NCI-H146 (cell line): ENCODE data around the gene GLIS2.

Experiments
- DNase-seq: peaks from one replicate; lab custom pipeline; 2025; lab: John Stamatoyannopoulos, UW

Gene GLIS2

DNA sequence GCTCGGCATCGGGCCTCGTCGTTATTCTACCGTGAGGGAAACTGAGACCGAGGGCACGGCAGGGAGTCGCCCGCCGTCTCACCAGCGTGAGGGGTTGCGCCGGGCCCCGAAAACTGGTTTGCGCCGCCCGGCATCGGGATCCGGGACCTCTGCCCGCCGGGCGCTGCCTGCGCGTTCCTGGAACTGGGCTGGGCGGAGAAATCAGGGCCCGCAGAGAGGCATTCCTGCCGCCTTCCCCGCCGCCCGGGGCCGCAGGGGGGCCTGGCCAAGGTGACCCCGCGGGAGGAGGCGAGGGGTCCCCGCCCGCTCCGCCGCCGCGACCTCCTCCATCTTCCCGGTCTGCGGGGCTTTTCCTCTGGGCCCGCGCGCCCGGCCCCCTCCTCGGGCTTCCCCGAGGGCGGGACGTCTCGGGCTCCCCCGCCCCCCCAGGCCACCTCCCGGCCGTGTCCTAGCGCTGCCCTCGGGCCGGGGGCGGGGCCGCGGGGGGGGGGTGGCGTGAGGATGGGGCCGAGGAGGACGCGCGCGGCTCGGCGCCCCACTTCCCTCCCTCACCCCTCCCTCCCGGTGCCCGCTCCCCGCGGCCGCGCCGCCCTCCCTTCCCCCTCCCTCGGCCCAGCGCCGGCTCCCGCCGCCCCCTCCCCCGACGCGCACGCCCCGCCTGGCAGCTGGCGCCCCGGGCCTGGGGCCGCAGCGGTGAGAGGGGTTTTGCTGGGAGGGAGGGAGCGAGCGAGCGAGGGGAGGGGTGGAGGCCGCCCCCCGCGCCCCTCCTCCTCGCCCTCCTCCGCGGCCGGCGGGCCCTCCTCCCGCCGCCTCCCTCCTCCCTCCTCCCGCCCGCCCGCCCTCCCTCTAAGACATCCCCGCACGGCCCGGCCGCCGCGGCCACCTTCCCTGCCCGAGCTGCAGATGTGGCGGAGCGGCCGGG is at the start of gene GLIS2:
TSS of gene GLIS2 (plus strand) at position 882 of the 922 bp plus-strand sequence. CDS start 16,214 bp downstream, outside the sequence.
- DNase-seq = peak; percentile 93

- no peak for DNase-seq
These were observed 49.5 kb upstream of the GLIS2 start for GRCh38 chr16:4266372-4266771.

DNA sequence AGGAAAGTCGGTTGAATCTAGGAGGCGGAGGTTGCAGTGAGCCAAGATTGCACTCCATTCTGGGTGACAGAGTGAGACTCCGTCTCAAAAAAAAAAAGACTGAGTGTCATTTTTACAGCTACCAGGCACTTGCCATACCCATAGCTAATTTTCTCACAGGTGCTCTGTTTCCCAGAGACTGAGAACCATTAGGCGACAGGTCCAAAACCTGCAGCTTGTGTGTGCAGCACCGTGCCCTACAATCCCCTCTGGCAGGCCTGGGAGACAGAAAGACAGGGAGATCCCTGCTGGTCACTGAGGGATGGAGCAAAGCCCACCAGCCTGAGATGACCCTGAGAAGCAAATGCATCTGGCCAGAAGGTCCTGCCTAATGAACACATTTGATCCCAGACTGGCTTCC is 45.8 kb upstream of the GLIS2 start:
- no peak for DNase-seq

GRCh38 chr16:4270595-4270994 is 45.3 kb upstream of the GLIS2 start:
- no peak for DNase-seq

DNA sequence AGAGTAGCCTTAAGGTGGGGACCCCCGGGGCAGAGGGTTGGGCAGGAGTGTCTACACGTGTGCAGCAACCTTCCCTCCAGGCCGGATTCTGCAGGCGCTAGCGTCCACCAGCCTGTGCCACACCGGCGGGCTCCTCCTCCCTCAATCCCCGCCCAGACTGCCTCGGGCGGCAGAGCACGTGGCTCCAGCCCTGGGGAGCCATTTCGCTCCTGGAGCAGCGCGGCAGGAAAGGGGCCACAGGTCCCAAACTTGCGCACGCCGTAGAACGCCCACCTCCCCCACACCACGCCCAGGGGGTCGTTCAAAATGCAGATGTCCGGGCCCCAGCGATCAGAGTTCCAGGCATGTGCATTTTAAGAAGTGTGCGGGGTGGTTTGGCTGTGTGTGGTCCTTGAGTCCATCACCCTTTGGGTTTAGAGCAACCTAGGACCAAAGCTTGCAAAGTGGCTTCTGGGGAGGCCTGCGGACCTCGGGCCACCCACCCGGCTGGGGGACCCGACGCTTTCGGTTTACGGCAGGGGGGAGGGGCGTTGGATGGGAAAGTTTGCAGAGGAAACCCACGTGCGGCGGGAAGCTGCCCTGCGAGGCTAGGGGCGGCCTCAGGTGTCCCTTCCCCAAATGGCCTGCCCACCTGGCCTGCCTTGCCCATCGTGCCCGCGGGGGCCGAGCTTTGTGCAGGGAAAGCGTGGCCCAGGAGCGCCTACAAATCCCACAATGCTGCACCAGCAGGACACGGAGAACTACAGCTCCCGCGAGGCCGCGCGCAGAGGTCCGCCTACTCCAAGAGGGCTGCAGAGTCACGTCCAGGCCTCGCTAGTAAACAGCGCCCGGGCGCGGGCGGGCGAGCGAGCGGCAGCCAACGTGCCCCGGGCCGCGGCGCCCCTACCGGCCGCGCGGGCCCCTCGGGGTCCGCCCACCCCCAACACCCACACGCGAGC is 44.4 kb upstream of the GLIS2 start:
- peak; percentile 97 for DNase-seq

GRCh38 chr16:4272114-4272956 is 43.5 kb upstream of the GLIS2 start:
- DNase-seq = peak; percentile 77

- peak; percentile 74 for DNase-seq
These were observed 42.0 kb upstream of the GLIS2 start for GRCh38 chr16:4273858-4274311.

DNA sequence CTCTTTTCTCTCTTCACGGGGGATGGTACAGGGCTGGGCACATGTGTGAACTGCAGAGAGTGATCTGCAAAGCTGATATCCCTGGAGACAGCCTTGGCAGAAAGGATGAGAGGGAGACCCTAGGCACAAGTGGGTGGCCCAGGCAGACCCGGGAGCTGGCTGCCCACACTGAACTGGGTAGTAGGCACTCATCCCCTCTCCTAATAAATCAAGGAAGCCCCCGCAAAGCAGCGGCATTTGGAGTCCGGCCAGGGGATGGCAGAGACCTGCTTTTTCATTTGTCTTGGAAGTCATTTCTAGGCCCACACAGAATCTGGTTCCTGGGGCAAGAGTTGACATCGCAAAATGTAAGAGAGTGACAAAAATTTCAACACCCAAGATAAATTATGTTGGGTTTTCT is 40.0 kb upstream of the GLIS2 start:
- DNase-seq = no peak

GRCh38 chr16:4277987-4278513 is 37.8 kb upstream of the GLIS2 start:
- DNase-seq = no peak

GRCh38 chr16:4280625-4281024 is 35.2 kb upstream of the GLIS2 start:
- DNase-seq = no peak

DNA sequence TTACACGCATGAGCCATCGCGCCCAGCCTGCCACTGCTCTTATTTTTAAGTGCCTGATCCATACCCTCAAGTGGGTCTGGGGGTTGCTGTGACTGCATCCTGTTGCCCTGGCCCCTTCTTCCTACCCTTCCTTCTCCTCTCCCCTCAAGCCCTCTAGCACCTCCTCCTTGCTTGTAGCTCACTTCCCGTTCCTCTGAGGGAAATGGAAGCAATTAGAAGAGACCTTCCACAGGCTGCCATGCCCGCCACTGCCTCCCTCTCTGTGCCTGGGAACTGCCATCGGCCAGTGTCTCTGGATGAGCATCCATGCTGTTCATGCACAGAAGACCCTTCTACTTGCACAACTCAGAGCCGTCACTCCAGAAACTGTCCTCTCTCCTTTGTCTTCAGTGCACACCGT is 32.4 kb upstream of the GLIS2 start:
- DNase-seq = no peak

DNA sequence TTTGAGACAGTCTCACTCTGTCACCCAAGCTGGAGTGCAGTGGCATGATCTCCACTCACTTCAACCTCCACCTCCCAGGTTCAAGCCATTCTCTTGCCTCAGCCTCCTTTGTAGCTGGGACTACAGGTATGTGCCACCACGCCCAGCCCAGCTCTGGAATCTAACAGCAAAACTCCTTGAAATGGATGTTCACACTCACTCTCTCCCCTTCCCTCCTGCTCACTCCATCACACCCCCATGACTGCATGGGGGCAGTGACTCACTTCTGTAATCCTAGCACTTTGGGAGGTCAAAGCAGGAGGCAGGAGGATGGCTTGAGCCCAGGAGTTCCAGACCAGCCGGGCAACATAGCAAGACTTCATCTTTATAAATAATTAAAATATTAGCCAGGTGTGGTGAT is 31.9 kb upstream of the GLIS2 start:
- DNase-seq = no peak

DNA sequence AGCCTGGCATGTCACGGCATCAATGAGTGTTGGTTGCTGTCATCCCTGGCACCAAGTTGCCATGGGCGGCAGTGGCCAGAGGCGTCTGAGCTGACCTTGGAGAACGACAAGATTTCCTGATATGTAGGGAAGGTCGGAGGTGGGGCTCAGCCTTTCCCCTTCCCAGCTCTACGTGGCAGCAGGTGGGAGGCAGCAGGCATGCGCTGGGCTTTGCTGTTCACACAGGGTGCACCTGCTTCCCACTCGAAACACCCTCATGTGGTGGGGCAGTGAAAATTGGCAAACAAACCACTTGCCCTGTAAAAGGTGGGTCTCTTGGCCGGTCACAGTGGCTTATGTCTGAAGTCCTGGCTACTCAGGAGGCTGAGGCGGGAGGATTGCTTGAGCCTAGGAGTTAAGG is 30.7 kb upstream of the GLIS2 start:
- DNase-seq = peak; percentile 48

- peak; percentile 77 for DNase-seq
These were observed 27.5 kb upstream of the GLIS2 start for GRCh38 chr16:4288148-4288921.

DNA sequence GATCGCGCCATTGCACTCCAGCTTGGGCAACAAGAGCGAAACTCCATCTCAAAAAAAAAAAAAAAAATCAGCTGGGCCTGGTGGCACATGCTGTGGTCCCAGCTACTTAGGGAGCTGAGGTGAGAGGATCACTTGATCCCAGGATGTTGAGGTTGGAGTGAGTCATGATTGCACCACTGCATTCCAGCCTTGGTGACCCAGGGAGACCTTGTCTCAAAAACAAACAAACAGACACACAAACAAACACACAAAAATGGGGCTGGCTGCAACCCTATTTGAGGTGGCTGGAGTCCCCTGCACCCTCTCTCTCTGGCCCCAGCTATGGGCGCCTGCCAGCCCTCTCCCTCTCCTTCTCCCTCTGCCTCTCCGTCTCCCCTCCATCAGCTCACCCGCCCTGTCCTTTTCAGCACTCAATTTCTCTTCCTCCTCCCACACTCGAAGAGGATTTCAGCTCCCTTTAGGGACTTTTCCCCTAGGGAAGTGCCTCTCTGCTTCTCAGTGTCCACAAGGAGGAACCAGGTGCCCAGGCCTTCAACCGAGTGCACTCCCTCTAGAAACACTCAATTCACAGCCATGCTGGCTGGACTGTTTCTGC is 25.5 kb upstream of the GLIS2 start:
- no peak for DNase-seq

- no peak for DNase-seq
These were observed 24.2 kb upstream of the GLIS2 start for GRCh38 chr16:4291699-4292098.

GRCh38 chr16:4293181-4293716 is 22.6 kb upstream of the GLIS2 start:
- DNase-seq = no peak

DNA sequence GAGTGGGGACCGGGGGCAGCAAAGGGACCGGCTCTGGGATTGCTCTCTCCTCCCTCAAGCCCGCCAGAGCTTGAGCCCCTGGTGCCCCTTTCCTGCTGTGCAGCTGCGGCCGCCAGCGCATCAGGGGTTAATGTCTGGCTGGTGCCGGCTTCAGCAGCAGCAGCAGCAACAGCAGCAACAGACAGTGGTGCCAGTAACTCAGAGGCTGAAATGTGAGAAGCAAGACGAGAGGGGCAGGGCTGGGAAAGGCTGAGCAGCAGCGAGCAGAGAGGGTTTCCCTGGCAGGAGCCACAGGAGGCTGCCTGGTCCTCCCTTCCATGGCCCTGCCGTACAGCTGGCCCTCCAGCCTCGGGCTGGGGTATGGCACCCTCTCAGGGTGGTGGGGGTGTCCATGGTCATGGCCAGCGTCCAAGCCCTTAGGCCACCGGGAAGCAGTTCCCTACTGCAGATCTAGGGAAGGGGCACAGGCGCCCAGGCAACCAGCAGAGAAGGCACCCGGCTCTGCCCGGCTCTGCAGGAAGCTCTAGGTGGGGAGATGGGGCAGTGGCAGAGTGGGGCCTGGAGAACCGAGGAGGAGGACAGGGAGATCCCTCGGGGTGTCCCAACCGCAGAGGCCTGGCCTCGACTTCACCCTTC is 21.9 kb upstream of the GLIS2 start:
- DNase-seq = peak; percentile 76

DNA sequence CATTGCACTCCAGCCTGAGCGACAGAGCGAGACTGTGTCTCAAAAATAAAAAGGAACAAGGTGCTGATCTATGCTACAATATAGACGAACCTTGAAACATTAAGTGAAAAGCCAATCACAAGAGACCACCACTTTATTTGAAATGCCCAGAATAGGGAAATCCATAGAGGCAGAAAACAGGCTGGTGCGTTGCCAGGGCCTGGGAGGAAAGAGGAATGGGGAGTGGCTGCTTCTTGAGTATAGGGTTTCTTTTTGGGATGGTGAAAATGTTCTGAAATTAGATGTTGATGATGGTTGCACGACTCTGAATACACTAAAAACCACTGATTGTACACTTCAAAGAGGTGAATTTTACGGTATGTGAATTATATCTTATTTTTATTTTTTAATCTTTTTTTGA is 20.3 kb upstream of the GLIS2 start:
- DNase-seq = no peak
